ENCODE results near the gene PDLIM7.
A peak's percentile ranks its signal among the peaks of the same experiment; 100 is the strongest.
"Not testable (repeated sequence)": the region's sequence is repeated elsewhere in the genome, so short reads cannot be mapped to it uniquely, and the experiment has no call there.

Gene PDLIM7

DNA sequence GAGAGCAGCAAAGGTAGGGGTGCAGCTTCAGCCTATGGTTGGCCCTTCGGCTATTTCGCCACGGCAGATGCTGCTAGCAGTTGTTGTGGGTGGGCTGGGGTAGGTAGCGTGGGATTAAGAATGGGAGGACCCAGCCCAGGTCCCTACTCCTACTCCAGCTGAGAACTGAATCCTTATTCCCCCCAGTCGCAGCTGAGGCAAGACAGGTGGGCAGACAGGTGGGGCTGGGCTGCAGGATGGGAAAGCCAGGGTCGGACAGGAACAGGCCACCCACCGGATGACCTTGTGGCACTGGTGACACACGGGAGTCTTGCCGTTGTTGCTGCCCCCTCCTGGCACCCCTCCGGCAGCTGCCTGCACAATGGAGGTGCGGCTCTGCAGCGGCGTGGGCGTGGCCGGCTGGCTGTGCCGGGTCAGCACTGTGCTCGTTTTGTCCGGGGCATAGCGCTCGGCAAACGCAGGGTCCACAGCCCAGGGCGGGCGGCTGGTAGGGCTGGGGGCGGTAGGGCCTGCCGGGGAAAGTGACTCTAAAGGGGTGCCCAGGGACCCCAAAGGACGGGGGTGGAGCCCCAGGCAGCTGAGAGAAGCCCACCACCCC is 8.2 kb downstream of the PDLIM7 start:
- DNase-seq = no peak

DNA sequence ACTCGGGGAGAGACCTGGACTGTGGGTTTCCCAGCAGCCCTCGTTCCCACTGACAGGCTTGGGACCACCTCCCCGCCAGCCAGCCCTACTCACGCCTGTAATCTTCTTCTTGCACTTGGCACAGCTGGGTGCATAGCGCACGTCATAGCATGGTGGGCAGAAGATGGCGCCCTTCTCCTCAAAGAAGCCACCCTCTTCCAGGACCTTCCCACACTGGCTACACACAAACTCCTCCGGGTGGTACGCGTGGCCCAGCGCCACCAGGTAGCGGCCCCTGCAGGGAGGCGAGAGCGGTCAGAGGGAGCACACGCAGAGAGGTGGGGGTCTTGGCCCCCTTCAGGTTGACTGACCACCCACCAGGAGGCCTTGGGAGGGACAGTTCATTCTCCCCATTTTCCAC is 9.4 kb downstream of the PDLIM7 start:
- no peak for DNase-seq

DNA sequence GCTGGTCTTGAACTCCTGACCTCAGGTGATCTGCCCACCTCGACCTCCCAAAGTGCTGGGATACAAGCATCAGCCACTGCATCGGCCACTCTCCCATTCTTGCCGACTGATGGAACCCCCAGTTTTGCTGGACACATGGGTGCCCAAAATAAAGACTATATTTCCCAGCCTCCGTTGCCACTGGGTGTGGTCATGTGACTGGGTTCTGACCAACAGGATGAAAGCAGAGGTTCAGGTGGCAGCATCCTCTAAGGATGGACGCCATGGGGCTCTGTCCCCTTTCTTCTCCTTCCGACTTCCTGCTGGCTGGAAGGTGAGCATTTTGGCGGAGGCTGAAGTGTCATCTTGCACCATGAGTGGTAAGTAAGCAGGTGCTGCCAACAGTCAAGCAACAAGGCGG is 10.3 kb downstream of the PDLIM7 start:
- DNase-seq = no peak

DNA sequence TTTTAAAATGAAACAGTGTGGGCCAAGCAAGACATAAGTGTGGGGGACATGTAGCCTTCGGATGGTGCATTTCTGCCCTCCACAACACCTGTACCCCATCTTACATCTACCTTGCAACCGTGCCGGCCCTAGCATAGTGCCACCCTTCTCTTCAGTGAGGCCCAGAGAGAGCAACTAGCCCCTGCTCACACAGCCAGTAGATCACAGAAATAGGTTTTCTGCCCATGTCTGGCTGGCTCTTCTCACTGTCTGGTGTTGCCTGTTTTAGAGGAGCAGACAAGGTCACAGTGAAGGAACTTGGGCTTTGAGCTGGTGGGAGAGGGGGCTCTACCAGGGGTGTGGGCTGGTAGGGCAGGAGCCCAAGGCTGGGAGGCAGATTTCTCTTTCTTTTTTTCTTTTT is 11.1 kb downstream of the PDLIM7 start:
- no peak for DNase-seq

DNA sequence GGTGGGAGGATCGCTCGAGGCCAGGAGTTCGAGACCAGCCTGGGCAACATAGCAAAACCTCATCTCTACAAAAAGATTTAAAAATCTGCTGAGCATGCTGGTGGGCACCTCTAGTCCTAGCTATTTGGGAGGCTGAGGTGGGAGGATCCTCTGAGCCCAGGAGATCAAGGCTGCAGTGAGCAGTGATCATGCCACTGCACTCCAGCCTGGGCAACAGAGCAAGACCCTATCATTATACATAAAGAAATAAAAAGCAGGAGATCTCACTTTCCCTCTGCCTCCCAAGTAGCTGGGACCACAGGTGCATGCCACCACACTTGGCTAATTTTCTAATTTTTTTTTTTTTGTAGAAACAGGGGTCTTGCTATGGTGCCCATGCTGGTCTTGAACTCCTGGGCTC is 11.7 kb downstream of the PDLIM7 start:
- not testable (repeated sequence) for DNase-seq

DNA sequence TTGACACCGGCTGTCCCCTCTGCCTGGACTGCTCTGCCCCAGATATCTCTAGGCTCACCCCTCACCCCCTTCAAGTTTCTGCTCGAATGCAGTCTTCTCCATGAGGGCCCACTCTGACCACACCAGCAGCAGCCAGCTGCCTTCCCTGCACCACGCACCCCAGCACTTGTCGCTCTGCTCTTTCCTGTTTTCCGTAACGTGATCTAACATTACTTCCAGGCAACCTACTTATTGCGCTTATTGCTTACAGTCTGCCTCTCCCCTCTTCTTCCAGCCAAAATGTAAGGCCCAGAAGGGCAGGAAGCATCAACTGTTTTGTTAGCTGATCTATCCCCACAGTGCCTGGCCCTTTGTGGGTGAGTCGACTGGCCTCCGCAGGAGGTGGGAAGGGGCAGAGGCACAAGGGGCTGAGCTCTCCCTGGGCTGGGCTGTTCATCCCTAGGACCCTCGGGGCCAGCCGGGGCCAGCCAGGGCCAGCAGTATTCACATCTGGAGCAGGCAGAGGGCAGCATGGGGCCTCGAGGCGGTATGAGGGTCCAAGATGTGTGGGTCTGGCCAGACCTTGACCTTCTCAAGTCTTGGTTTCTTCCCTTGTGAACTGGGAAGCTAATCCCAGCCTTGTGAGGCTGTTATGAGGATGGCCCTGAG is 12.4 kb downstream of the PDLIM7 start:
- no peak for DNase-seq

DNA sequence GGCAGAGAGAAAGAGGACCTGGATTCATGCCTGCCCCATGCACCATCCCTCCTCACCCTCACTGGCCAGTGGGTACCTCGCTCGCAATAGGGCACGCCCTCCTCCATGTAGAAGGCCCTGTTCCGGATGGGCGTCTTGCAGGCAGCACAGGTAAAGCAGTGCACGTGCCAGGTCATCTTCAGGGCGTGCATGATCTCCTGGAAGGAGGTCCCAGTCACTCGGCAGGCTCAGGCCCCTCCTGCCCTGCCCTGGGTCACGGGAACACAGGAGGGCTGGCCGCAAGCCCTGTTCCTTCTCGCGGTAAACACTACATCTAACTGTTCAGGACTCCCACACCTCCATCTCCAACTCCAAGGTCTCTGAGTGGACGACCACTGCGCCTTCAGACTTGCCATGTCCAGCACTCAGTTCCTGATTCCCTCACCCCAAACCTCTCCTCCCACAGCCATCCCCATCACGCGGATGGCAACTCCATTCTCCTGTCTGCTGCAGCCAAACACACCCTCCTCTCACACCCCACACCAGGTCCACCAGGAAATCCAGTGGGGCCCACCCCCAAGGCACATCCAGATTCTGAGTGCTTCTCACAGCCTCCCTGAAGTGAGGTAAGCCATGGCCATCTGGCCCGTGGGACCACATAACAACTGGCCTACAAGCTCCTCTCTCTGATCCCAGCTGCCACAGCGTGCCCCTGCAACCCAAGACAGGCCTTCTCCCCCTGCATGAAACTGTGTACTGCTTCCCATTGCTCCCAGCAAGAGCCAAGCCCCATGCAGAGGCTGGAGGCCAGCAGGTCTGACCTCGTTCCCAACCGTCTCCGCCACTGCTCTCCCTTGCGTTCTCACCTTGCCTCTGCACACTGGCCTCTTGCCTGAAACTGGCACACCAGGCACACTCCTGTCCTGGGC is 13.2 kb downstream of the PDLIM7 start:
- DNase-seq = no peak

DNA sequence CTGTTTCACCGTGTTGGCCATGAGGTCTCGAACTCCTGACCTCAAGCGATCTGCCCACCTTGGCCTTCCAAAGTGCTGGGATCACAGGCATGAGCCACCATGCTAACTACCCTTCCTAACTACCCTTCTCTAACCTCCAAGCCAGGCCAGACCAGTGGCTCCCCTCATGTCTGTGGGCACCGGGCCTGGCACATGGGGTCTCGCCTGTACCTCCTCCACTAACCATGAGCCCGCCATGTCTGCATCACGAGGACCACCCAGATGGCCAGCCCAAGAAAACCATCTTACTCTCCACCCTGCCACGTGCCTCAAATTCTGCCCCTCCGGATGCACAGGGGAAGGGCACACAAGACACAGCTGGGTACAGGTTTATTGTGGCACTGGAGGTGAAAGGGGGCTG is 14.4 kb downstream of the PDLIM7 start:
- no peak for DNase-seq

DNA sequence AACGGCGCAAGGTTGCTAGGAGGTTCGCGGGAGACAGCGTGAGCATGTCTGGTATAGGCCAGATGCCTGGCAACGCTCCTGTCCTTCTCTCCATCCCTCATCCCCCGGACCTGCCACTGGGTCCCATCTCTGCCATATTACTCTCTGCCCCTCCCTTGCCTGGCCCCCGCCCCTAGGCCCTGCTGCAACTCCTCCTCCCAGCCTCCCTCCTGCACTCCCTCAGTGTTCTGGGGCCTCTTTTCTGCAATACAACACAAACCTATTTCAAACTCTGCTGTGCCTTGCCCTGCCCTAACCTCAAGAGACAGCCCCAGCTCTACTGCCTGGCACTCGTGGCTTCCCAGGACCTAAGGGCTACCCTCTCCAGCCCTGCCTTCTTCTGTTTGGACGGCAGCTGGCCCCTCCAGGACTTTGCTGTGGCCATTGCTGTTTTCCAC is 15.0 kb downstream of the PDLIM7 start:
- no peak for DNase-seq

DNA sequence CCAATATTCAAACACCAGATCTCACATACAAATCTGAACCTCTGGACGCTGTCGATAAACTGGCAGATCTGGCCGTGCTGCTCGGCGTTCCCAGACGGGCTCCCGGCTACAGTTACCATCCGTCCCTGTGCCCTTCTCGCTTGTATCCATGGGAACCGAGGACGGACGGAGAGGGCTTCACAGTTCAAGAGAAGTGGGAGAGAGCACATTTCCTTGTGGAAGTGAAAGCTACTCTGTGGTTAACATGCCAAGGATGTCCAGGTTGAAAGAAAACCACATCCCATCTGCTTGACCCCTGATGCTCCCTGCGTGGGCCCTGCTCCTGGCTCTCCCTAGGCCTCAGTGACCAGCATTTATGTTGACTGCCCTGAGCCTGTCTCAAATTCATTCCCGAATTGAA is 17.6 kb downstream of the PDLIM7 start:
- DNase-seq = no peak

DNA sequence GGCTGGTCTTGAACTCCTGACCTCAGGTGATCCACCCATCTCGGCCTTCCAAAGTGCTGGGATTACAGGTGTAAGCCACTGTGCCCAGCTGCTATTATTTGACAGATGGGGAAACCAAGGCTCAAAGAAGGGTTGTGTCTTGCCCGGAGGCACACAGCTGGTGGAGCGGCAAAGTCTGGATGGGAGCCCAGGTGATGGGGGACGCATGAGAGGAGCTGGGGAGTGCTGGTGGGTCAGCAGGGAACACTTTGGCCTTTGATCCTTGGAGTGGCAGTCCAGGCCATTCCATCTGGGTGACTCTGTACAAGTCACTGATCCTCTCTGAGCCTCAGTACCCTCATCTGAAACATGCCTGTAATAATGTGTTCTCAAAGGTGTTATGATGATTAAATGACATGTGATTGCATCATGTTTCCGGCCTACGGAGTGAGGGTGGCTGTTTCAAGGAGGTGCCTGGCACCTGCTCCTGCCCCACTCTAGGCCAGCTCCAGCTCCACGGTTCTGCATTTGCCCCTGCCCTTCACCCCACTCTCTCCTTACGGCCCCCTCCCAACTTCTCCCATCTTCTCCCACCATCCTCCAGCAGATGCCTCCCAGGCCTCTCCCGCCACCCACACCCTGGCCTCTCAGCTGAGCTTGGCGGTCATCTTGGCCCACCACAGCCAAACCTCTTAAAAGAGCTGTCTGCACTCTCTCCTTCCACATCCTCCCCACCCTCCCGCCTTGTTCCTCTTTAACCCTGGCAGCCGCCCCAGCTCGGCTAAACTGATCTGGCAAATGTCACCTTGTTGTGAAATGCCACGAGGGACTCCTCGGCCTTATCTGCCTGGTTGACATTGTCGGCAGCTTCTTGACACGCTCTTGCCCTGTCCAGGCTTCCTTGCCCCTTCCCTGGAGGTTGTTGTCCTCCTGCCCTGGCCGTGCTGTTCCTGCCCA is 18.4 kb downstream of the PDLIM7 start:
- DNase-seq = peak; percentile 66 to 67

DNA sequence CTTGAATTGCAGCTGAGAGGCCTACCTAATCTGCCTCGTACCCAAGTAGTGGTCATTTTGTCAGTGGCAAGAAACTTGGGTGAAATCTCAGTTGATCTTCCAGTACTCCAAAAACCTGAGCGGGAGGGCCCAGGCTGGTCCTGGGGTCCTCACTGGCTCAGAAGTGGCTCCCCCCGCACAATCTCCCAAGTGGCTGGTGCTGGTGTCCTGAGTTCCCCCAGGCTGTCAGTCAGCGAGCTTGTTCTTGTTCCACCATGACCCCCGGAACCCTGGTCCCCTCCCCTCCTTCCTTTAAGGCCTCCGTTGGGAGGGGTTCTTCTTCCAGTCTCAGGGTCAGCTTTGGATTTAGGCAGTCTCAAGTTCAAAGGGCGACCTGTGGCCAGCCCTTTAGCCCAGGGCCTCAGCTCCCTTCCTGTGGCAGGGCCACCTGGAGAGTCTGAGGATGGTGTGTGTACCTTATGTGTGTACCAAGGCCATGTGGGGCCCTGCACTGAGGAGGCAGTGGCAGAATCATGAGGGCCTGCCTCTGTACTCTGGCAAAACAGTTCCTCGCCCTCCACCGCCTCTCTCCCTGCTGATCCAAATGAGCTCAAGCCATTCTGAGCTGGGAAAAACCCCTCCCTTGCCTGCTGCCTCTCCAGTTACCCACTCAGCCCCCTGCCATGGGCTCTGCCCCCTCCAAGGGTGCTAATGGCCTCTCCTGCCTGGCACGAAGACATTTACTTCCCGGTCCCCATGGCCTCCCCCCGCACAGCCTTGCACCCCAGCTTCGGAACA is 19.5 kb downstream of the PDLIM7 start:
- no peak for DNase-seq

DNA sequence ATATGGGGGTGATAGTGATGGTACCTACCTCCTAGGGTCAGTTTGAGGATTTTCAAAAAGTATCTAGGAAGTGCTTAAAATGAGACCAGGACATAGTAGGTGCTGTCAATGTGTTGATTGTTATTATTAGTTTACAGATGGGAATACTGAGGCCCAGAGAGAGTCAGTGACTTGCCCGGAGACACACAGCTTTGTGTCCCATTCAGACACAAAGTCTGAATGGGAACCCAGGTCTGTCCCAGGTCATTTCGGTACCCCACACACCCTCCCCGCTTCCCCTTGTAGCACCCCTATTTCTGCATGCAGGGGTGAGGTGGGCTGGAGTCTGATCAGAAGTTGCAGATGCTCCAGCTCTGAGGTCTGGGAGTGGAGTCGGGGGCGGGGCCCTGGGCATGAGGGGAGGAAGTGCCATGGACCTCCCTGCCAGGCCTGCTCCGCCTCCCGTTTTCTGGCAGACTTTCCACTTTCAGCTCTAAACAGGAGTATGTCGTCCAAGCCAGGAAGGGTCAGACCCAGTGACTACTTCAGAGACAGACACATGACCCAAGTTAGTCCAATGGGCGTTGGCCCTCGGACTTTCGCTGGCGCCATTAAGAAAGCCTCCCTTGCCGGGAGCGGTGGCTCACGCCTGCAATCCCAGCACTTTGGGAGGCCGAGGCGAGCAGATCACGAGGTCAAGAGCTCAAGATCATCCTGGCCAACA is 20.7 kb downstream of the PDLIM7 start:
- no peak for DNase-seq

DNA sequence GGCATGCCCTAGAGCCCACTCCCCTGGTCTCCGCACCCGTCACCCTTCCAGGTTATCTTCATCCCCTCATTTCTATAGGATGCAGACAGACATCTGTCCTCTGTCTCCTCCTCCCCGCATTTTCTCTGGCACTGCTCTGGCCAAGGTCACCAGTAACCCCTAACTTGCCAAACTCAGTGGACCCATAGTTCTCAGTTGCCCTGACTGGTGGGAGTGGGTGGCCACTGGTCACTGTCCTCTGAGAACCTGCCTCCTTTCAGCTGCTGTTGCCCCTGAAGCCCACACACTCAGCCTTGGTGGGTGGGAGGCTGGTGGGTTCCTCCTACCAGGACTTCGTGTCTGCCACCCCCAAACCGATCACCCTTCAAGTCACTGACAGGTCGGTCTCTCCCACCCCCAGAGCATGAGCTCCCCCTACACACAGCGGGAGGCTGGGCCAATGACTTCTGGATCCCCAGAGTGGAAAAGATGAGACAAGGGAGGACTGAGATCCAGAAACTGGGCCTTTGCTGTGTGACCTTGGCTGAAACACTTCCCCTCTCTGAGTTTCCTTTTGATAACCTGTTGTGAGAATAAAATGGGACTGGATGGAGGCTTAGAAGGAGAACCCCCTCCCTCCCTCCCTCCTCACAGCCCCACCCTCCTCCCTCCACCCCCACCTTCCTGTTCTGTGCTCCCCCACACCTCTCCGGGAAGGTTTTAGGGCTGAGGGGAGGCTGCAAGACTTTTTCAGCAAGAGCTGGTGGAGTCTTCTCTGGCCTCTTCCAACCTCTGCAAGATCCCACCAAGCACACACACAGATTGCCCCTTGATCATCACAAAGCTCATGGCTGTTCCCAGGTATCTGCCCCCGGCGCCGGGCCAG is 21.6 kb downstream of the PDLIM7 start:
- peak in 1 of 2 experiments; percentile 39 for DNase-seq

DNA sequence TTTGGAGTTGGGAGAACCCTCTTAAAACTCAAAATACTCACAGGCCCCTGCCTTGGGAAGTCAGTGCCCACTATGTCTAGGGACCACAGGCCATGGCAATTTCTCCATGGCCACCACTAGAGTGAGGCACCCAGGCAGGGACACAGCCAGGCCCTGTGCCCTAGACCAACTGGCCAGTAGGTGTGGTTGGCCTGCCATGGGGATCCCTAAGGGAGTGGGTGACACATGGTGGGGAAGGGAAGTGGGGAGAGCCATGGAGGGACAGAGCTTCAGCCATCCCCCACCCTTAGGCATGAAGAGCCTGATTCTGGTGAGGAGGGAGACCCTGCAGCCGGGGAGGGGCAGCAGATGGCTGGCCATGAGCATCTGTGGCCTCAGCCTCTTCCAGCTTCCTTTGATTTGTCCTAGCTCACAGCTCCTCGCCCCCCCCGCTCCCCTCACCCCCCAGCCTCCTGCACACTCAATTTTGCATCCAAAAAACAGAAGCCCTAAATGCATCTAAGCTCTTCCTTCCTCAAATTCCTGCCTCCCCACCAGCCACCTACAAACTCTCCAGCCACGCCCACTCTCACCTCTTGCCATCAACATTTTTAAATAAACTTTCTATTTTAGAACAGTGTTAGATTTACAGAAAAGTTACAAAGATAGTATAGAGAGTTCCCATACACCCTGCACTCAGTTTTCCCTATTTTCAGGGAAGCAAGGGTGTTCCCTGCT is 22.4 kb downstream of the PDLIM7 start:
- no peak for DNase-seq

DNA sequence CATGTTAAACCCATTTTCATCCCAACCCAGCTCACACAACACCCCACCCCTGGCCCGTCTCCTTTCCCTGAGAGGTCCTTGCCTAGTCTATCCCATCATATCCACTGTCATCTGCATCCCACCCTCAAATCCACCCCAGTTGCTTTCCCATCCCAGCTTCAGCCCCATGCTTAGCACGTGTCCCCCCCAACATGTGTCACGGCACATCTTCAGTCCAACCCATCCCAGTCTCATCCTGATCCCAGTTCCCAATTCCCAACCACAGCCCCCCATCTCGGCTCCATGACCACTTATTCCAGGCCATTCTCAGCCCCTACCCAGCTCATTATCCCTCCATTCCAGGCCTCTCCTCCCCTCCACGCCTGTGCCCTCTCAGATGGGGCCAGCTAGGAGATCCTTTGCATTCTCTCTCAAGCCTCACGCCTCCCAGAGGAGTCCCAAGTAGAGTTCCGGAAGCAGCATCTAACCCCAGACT is 23.4 kb downstream of the PDLIM7 start:
- DNase-seq = no peak

DNA sequence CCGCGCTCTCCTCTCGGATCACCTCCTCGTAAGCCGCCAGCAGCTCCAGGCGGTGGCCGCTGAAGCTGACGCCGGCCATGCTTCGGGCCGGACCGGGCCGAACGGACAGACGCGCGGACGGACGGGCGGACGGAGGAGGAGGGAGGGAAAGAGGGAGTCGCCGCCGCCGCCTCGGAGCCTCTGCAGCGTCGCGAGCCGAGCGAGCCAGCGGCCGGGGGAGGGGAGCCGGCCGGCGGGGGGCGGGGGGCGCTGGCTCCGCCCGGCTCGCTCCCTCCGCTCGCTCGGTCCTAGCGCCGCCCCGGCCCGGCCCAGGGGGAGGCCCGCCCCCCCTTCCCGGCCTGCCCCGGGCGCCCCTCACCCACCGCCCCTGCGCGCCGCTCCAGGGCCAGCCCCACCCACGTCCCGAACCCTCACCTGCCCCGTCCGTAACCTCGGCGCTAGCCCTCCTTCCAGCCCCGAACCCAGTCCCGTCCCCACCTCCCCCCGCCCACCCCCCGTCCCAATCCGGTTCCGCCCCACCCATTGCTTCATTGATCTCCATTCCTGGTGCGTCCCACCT is 23.9 kb downstream of the PDLIM7 start, which contains the start of gene DBN1:
DBN1 (minus strand) TSS at position 192 of the 559 bp plus-strand sequence; CDS start at position 79, 113 bp downstream.
- DNase-seq = peak in 1 of 2 experiments; percentile 55
